Loucy (cell line): ENCODE data around the gene ZNRF3.

Source experiments
- H2AFZ ChIP-seq: fragments of 200-600 bp; sonication (generic); 2 replicates; pipeline ENCODE4 v1.6.0; 2016; ENCODE audit warnings: antibody characterized with exemption, mild to moderate bottlenecking, low read length, moderate library complexity
- H3F3A ChIP-seq: fragments of 200-600 bp; 2 replicates; pipeline ENCODE4 v1.6.0; 2016; ENCODE audit warnings: antibody characterized with exemption, low read depth, mild to moderate bottlenecking
- H3K27me3 ChIP-seq: fragments of 200-600 bp; sonication (generic); 2 replicates; pipeline ENCODE4 v1.6.1; 2014; ENCODE audit warnings: low read length, mild to moderate bottlenecking; ENCODE audit not compliant: insufficient read depth, poor library complexity, severe bottlenecking
- H3K36me3 ChIP-seq: fragments of 200-600 bp; sonication (generic); 2 replicates; pipeline ENCODE4 v1.6.1; 2016; ENCODE audit warnings: low read length; ENCODE audit not compliant: insufficient read depth
- H3K4me1 ChIP-seq: fragments of 200-600 bp; sonication (generic); 2 replicates; pipeline ENCODE4 v1.5.1; 2014; ENCODE audit warnings: low read length, mild to moderate bottlenecking; ENCODE audit not compliant: insufficient read depth, poor library complexity, severe bottlenecking
- H3K4me2 ChIP-seq: fragments of 200-600 bp; sonication (generic); 2 replicates; pipeline ENCODE4 v1.6.0; 2014; ENCODE audit warnings: antibody characterized with exemption, low read length, low read depth, mild to moderate bottlenecking; ENCODE audit not compliant: poor library complexity, severe bottlenecking
- H3K4me3 ChIP-seq: fragments of 200-600 bp; sonication (generic); 2 replicates; pipeline ENCODE4 v1.5.1; 2014; ENCODE audit warnings: low read length, mild to moderate bottlenecking, mixed read lengths; ENCODE audit not compliant: poor library complexity, severe bottlenecking
- H3K79me2 ChIP-seq: fragments of 200-600 bp; sonication (generic); 2 replicates; pipeline ENCODE4 v1.6.1; 2014; ENCODE audit warnings: low read length; ENCODE audit not compliant: insufficient read depth
- H3K9ac ChIP-seq: fragments of 200-600 bp; sonication (generic); 2 replicates; pipeline ENCODE4 v1.6.0; 2014; ENCODE audit warnings: mild to moderate bottlenecking, low read depth, low read length, moderate library complexity; ENCODE audit not compliant: poor library complexity, severe bottlenecking
- H3K9me2 ChIP-seq: fragments of 200-600 bp; sonication (generic); replicated peaks from 2 replicates; pipeline ENCODE4 v1.6.1; 2016; ENCODE audit warnings: low read depth, low read length, mixed read lengths
- H3K9me3 ChIP-seq: fragments of 200-600 bp; sonication (generic); 2 replicates; pipeline ENCODE4 v1.6.1; 2014; ENCODE audit warnings: mild to moderate bottlenecking, antibody characterized with exemption, low read length, low read depth; ENCODE audit not compliant: insufficient read depth
- H4K20me1 ChIP-seq: fragments of 200-600 bp; sonication (generic); 2 replicates; pipeline ENCODE4 v1.6.0; 2014; ENCODE audit warnings: antibody characterized with exemption, low read length, mild to moderate bottlenecking; ENCODE audit not compliant: insufficient read depth, poor library complexity, severe bottlenecking
- EZH2phosphoT487 ChIP-seq: fragments of 200-600 bp; IDR thresholded peaks from 2 replicates; pipeline ENCODE4 v1.6.1; 2018; ENCODE audit warnings: antibody characterized with exemption, mild to moderate bottlenecking, moderate library complexity, borderline replicate concordance
- TF ChIP-seq, protein P1 (sequence below): fragments of 200-600 bp; sonication (generic); conservative IDR thresholded peaks from 2 replicates; pipeline ENCODE4 v1.5.1; 2014; ENCODE audit warnings: mild to moderate bottlenecking, antibody characterized with exemption, low read length

ZNRF3 gene

GRCh38 chr22:28903080-28903479, 19.7 kb downstream of the ZNRF3 start:
- H3K9ac ChIP-seq = no peak overlapping the region
- peaks cover 84% of the 10 kb centered on the region for H3K79me2 ChIP-seq
- no peaks in the 10 kb centered on the region for H3K9me2 ChIP-seq
- H2AFZ ChIP-seq = no peak overlapping the region
- peaks cover 35% of the 10 kb centered on the region for H3K4me1 ChIP-seq
- no peaks in the 10 kb centered on the region for H3F3A ChIP-seq
- H3K27me3 ChIP-seq = no peaks in the 10 kb centered on the region
- H3K9me3 ChIP-seq = no peaks in the 10 kb centered on the region
- H3K4me3 ChIP-seq = no peak overlapping the region
- no peak for TF ChIP-seq EZH2phosphoT487
- TF ChIP-seq, protein P1, sequence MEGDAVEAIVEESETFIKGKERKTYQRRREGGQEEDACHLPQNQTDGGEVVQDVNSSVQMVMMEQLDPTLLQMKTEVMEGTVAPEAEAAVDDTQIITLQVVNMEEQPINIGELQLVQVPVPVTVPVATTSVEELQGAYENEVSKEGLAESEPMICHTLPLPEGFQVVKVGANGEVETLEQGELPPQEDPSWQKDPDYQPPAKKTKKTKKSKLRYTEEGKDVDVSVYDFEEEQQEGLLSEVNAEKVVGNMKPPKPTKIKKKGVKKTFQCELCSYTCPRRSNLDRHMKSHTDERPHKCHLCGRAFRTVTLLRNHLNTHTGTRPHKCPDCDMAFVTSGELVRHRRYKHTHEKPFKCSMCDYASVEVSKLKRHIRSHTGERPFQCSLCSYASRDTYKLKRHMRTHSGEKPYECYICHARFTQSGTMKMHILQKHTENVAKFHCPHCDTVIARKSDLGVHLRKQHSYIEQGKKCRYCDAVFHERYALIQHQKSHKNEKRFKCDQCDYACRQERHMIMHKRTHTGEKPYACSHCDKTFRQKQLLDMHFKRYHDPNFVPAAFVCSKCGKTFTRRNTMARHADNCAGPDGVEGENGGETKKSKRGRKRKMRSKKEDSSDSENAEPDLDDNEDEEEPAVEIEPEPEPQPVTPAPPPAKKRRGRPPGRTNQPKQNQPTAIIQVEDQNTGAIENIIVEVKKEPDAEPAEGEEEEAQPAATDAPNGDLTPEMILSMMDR = no peak
- H4K20me1 ChIP-seq = peaks cover 10% of the 10 kb centered on the region
- no peak overlapping the region for H3K4me2 ChIP-seq
- no peaks in the 10 kb centered on the region for H3K36me3 ChIP-seq

GRCh38 chr22:28903729-28904128, 20.4 kb downstream of the ZNRF3 start:
- peaks cover 83% of the 10 kb centered on the region for H3K79me2 ChIP-seq

DNA sequence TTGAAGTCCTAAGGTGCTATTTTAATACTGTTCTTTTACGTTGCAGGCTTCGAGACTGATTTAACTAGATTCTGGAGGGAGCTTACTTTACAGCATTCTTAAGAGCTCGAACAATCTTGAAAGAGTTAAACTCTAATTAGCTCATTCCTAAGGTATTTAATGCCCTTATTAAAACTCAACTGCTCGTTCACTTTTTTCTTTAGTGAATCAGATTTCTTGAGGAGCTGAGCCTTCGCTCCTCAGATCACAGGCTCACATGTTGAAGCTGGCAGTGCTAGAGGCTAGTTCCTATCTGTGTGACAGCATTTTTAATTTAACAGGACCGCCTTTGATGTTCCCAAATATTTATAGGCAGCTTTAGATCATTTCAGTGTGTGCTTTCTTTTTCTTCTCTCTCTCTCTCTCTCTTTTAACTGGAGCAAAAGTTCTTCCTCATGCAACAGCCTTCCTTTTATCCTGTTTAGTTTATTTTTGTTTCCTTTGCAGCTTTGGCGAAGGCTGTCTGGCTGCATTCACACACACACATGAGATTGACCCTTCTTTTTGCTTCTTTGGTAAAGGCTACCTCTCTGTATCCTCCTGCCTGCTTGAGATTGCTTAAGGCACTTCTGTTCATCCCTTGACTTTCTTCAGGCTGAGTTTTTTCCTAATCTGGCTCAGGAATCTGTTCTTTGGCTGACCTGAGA, 21.0 kb downstream of the ZNRF3 start:
- peaks cover 85% of the 10 kb centered on the region for H3K79me2 ChIP-seq
- no peak overlapping the region for H3K9ac ChIP-seq
- H4K20me1 ChIP-seq = peaks cover 10% of the 10 kb centered on the region
- H3K27me3 ChIP-seq = no peaks in the 10 kb centered on the region
- H3K4me3 ChIP-seq = no peak overlapping the region
- H2AFZ ChIP-seq = no peak overlapping the region
- TF ChIP-seq EZH2phosphoT487 = no peak
- TF ChIP-seq, protein P1 = no peak
- peaks cover 24% of the 10 kb centered on the region for H3K4me1 ChIP-seq
- H3F3A ChIP-seq = no peaks in the 10 kb centered on the region
- H3K4me2 ChIP-seq = no peak overlapping the region
- H3K36me3 ChIP-seq = no peaks in the 10 kb centered on the region
- H3K9me2 ChIP-seq = no peaks in the 10 kb centered on the region
- H3K9me3 ChIP-seq = no peaks in the 10 kb centered on the region

More at GRCh38 chr22:28903729-28904128, 20.4 kb downstream of the ZNRF3 start:
- no peak for TF ChIP-seq EZH2phosphoT487
- TF ChIP-seq, protein P1 = no peak
- no peak overlapping the region for H2AFZ ChIP-seq
- no peak overlapping the region for H3K9ac ChIP-seq
- H3K9me2 ChIP-seq = no peaks in the 10 kb centered on the region
- no peaks in the 10 kb centered on the region for H3K36me3 ChIP-seq
- no peak overlapping the region for H3K4me3 ChIP-seq
- H3K27me3 ChIP-seq = no peaks in the 10 kb centered on the region
- H4K20me1 ChIP-seq = peaks cover 10% of the 10 kb centered on the region
- no peaks in the 10 kb centered on the region for H3K9me3 ChIP-seq
- H3K4me1 ChIP-seq = peaks cover 28% of the 10 kb centered on the region
- H3F3A ChIP-seq = no peaks in the 10 kb centered on the region
- H3K4me2 ChIP-seq = no peak overlapping the region
